ENCODE results near the gene CABP1. TPM values are rescaled to one million over a fixed set of nuclear protein-coding genes. Genes with fewer than 3 reads are reported as not detected.

Gene CABP1
- total and polyA plus RNA-seq, 2 donors = 0.24 to 1.0 TPM

DNA sequence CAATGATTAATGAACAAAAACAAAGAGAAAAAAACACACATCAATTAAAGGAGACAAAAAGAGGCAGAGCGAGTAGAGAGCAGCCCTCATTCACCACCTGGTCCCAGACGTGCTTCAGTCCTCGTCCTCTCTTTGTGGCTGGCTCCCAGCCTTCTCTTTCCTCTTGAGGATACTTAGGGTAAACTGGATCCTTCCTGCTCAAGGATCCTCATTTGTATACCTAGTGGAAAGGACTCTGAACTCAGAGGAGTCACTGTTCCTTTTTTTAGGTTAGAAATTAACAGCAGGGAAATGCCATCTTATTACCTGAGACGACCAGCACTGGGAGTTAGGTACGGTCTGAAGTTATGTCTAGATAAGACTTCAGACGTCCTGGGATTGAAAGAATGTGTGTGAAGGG lies 56.2 kb downstream of the CABP1 start:
- Histone ChIP-seq H3K9me3 (ENCODE audit: control insufficient read depth in 2 of 2, insufficient read depth in 1 of 2, low read length in 1 of 2) (no peaks in the 10 kb centered on the region), H3K27ac (ENCODE audit: low read depth in 1 of 2, low read length in 1 of 2) (no peak overlapping the region), H3K27me3 (ENCODE audit: control insufficient read depth in 2 of 2, insufficient read depth in 1 of 2, low read length in 1 of 2) (no peaks in the 10 kb centered on the region), H3K4me1 (ENCODE audit: control insufficient read depth in 2 of 2, insufficient read depth in 2 of 2, low read length in 2 of 2) (peaks cover 4 to 9% of the 10 kb centered on the region in 2 donors), H3K4me3 (ENCODE audit: low read length in 2 of 2) (no peak overlapping the region), H3K36me3 (ENCODE audit: control insufficient read depth in 2 of 2, insufficient read depth in 2 of 2, low read length in 1 of 2) (peaks cover 69 to 82% of the 10 kb centered on the region in 2 donors)
- no peak for DNase-seq (ENCODE audit: low read depth in 6 of 9, low spot score in 9 of 9)
- WGBS = 97% methylated on average over 6 of the region's 6 CpGs

DNA sequence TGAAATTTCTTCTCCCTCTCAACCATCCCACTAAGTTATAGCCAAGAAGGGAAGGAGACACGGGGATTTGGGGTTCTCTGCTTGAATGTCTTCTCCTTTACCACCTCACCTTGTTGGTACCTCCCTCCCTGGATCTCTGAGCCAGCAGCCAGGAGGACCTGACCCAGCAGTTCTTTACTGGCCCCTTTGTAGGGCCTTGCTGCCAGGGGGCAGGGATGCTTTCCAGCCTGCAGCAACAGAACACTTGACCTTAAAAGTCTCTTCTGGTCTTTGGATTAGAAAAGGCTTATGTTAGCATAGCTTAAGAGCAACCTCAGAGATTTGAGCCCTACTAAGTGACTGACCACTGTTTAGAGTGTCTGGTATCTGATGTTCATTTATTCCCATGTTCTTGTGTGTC lies 56.9 kb downstream of the CABP1 start:
- no peak overlapping the region for H3K4me3 ChIP-seq (ENCODE audit: low read length in 2 of 2)
- H3K4me1 ChIP-seq (ENCODE audit: control insufficient read depth in 2 of 2, insufficient read depth in 2 of 2, low read length in 2 of 2) = peaks cover 4 to 8% of the 10 kb centered on the region in 2 donors
- H3K27me3 ChIP-seq (ENCODE audit: control insufficient read depth in 2 of 2, insufficient read depth in 1 of 2, low read length in 1 of 2) = no peaks in the 10 kb centered on the region
- H3K27ac ChIP-seq (ENCODE audit: low read depth in 1 of 2, low read length in 1 of 2) = no peak overlapping the region
- H3K36me3 ChIP-seq (ENCODE audit: control insufficient read depth in 2 of 2, insufficient read depth in 2 of 2, low read length in 1 of 2) = peaks cover 74 to 88% of the 10 kb centered on the region in 2 donors
- WGBS = 92% methylated on average over 1 of the region's 1 CpG
- DNase-seq (ENCODE audit: low read depth in 6 of 9, low spot score in 9 of 9) = no peak
- no peaks in the 10 kb centered on the region for H3K9me3 ChIP-seq (ENCODE audit: control insufficient read depth in 2 of 2, insufficient read depth in 1 of 2, low read length in 1 of 2)

DNA sequence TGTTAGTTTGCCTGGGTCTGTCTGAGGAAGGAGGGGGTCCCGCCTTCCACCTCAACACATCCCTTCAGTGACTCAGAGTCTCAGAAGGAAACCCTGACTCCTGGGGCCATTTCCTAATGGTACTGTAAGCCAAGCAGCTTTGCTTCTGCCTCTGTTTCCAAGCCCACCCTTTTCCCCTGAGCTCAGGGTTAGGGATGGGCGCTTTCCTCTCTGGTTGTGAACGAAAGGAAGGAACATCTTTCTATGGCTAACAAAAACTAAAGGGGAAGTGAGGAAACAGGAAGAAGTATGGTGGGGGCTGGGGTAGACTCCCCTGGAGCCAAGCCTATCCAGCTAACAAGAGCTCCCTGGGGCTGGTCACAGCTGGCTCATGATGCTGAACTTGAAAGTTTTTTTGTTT lies 58.2 kb downstream of the CABP1 start:
- Histone ChIP-seq H3K27me3 (ENCODE audit: control insufficient read depth in 2 of 2, insufficient read depth in 1 of 2, low read length in 1 of 2) (no peaks in the 10 kb centered on the region), H3K36me3 (ENCODE audit: control insufficient read depth in 2 of 2, insufficient read depth in 2 of 2, low read length in 1 of 2) (peaks cover 78 to 97% of the 10 kb centered on the region in 2 donors), H3K9me3 (ENCODE audit: control insufficient read depth in 2 of 2, insufficient read depth in 1 of 2, low read length in 1 of 2) (no peaks in the 10 kb centered on the region), H3K4me3 (ENCODE audit: low read length in 2 of 2) (no peak overlapping the region), H3K4me1 (ENCODE audit: control insufficient read depth in 2 of 2, insufficient read depth in 2 of 2, low read length in 2 of 2) (no peaks in the 10 kb centered on the region), H3K27ac (ENCODE audit: low read depth in 1 of 2, low read length in 1 of 2) (no peak overlapping the region)
- WGBS = 92% methylated on average over 3 of the region's 3 CpGs
- DNase-seq (ENCODE audit: low read depth in 6 of 9, low spot score in 9 of 9) = no peak

DNA sequence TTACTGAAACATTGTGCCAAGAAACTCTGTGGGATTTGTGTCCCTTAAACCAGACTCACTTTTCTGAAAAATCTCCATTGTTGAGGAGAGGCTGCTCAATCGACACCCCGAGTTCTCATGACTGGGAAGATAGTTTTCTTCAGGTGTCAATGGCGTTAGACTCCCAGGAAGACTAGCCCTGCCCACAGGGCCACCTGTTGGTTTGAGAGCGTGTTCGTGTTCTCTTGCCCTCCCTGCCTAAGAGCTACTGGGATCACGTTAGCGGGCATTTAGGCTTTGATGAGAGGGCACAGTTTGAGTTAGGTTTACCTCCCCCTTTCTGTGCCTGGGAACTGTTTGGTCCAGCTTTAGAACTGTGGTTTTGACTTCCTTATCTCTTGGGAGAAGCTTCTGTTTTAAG lies 59.1 kb downstream of the CABP1 start:
- no peaks in the 10 kb centered on the region for H3K27me3 ChIP-seq (ENCODE audit: control insufficient read depth in 2 of 2, insufficient read depth in 1 of 2, low read length in 1 of 2)
- 97% methylated on average over 7 of the region's 7 CpGs for WGBS
- no peak for DNase-seq (ENCODE audit: low read depth in 6 of 9, low spot score in 9 of 9)
- H3K4me3 ChIP-seq (ENCODE audit: low read length in 2 of 2) = no peak overlapping the region
- H3K9me3 ChIP-seq (ENCODE audit: control insufficient read depth in 2 of 2, insufficient read depth in 1 of 2, low read length in 1 of 2) = no peaks in the 10 kb centered on the region
- peaks cover 74 to 89% of the 10 kb centered on the region in 2 donors for H3K36me3 ChIP-seq (ENCODE audit: control insufficient read depth in 2 of 2, insufficient read depth in 2 of 2, low read length in 1 of 2)
- H3K27ac ChIP-seq (ENCODE audit: low read depth in 1 of 2, low read length in 1 of 2) = no peak overlapping the region
- H3K4me1 ChIP-seq (ENCODE audit: control insufficient read depth in 2 of 2, insufficient read depth in 2 of 2, low read length in 2 of 2) = no peaks in the 10 kb centered on the region

DNA sequence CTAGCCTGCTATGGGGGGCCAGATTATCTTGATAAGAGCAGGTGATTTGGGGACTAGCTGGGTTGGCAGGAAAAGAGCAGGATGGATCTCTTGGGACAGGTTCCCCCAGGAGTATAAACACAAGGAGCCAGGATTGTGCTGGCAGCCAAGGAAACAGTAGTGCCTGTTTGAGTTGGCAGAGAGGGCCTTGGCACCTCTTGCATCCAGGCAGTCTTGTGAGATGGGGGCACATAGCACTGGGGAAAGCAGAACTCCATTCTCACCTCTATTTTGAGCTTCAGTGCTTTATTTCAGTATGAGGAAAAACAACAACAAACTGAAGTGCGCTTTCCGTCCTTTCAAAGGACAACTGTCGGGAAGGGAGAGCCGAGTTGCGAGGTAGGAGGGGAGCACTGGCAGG lies 60.5 kb downstream of the CABP1 start:
- Histone ChIP-seq H3K36me3 (ENCODE audit: control insufficient read depth in 2 of 2, insufficient read depth in 2 of 2, low read length in 1 of 2) (peaks cover 64 to 78% of the 10 kb centered on the region in 2 donors), H3K27ac (ENCODE audit: low read depth in 1 of 2, low read length in 1 of 2) (no peak overlapping the region)
- WGBS = 98% methylated on average over 5 of the region's 5 CpGs

DNA sequence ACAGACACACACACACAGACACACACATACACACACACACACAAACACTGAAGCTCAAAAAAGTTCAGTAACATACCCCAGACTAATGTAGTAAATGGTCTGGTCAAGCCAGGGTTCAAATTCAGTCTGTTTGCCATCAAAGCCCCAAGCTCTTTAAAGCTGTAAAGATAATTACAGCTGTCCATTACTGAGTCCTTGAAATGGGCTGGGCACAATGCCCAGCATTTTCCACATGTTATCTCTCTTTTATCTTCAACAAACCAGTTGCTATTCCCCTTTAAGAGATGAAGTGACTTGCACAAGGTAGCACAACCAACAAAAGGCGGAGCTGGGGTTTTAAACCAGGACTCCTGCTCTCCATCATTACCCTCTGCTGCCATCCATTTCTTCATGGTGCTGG lies 62.2 kb downstream of the CABP1 start:
- WGBS = 97% methylated on average over 1 of the region's 1 CpG
- H3K9me3 ChIP-seq (ENCODE audit: control insufficient read depth in 2 of 2, insufficient read depth in 1 of 2, low read length in 1 of 2) = no peaks in the 10 kb centered on the region
- H3K4me3 ChIP-seq (ENCODE audit: low read length in 2 of 2) = no peak overlapping the region
- H3K36me3 ChIP-seq (ENCODE audit: control insufficient read depth in 2 of 2, insufficient read depth in 2 of 2, low read length in 1 of 2) = peaks cover 49 to 61% of the 10 kb centered on the region in 2 donors
- H3K27me3 ChIP-seq (ENCODE audit: control insufficient read depth in 2 of 2, insufficient read depth in 1 of 2, low read length in 1 of 2) = no peaks in the 10 kb centered on the region
- H3K4me1 ChIP-seq (ENCODE audit: control insufficient read depth in 2 of 2, insufficient read depth in 2 of 2, low read length in 2 of 2) = no peaks in the 10 kb centered on the region
- no peak overlapping the region for H3K27ac ChIP-seq (ENCODE audit: low read depth in 1 of 2, low read length in 1 of 2)
- DNase-seq (ENCODE audit: low read depth in 6 of 9, low spot score in 9 of 9) = no peak

More for the DNA sequence above, 60.5 kb downstream of the CABP1 start:
- H3K4me1 ChIP-seq (ENCODE audit: control insufficient read depth in 2 of 2, insufficient read depth in 2 of 2, low read length in 2 of 2) = no peaks in the 10 kb centered on the region
- H3K9me3 ChIP-seq (ENCODE audit: control insufficient read depth in 2 of 2, insufficient read depth in 1 of 2, low read length in 1 of 2) = no peaks in the 10 kb centered on the region
- DNase-seq (ENCODE audit: low read depth in 6 of 9, low spot score in 9 of 9) = no peak
- H3K4me3 ChIP-seq (ENCODE audit: low read length in 2 of 2) = no peak overlapping the region
- H3K27me3 ChIP-seq (ENCODE audit: control insufficient read depth in 2 of 2, insufficient read depth in 1 of 2, low read length in 1 of 2) = no peaks in the 10 kb centered on the region

DNA sequence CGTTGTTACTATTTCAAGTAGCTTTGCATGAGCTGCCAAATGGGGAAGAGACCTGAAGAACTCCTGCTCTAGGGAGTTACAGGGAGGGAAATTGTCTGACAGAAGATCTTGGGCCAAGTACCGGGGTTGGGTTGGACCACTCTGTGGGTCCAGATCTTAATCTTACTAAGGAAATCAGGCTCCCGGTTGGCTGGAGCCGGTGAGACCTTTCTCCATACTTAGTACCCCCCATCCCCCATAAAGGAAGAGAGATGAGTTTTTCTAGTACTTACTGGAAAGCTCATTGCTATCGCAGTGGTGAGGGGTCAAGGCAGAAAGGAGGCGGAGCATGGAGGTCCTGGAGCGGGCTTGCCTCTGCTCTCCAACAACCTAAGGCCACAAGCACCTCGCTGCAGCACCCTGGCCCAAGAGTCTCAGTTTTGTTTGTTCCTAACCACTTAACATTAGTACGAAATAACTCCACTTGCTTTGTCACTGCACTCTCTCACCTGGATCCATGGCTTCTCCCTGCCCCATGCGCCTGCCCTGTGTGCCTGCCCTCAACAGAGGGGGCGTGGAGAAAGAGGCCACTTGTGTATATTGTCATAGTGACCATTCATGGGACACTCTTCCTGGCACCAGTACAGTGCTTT lies 63.0 kb downstream of the CABP1 start:
- 94% methylated on average over 11 of the region's 11 CpGs for WGBS
- H3K27me3 ChIP-seq (ENCODE audit: control insufficient read depth in 2 of 2, insufficient read depth in 1 of 2, low read length in 1 of 2) = no peaks in the 10 kb centered on the region
- peaks cover 45 to 53% of the 10 kb centered on the region in 2 donors for H3K36me3 ChIP-seq (ENCODE audit: control insufficient read depth in 2 of 2, insufficient read depth in 2 of 2, low read length in 1 of 2)
- no peak overlapping the region for H3K27ac ChIP-seq (ENCODE audit: low read depth in 1 of 2, low read length in 1 of 2)
- no peaks in the 10 kb centered on the region for H3K4me1 ChIP-seq (ENCODE audit: control insufficient read depth in 2 of 2, insufficient read depth in 2 of 2, low read length in 2 of 2)
- H3K4me3 ChIP-seq (ENCODE audit: low read length in 2 of 2) = no peak overlapping the region
- no peak for DNase-seq (ENCODE audit: low read depth in 6 of 9, low spot score in 9 of 9)
- no peaks in the 10 kb centered on the region for H3K9me3 ChIP-seq (ENCODE audit: control insufficient read depth in 2 of 2, insufficient read depth in 1 of 2, low read length in 1 of 2)

DNA sequence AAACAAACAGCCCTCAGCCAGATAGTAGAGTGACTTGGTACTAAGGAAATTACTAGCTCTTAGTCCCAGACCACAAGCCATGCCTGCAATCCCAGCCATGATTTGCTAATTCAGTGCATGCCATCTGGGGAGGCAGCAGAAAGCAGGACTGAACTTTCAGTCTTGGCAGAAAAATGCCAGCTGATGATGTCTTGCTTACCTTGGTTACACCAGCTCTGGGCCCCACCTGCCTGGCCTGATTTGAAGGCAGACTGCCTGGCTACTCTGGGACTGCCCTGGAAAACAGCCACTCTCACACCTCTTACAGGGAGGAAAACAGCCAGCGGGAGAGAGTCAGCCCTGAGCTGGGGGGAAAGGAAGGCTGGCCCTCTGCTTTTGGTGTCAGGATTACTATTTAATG lies 65.2 kb downstream of the CABP1 start:
- Histone ChIP-seq H3K4me3 (ENCODE audit: low read length in 2 of 2) (no peak overlapping the region), H3K9me3 (ENCODE audit: control insufficient read depth in 2 of 2, insufficient read depth in 1 of 2, low read length in 1 of 2) (no peaks in the 10 kb centered on the region), H3K27me3 (ENCODE audit: control insufficient read depth in 2 of 2, insufficient read depth in 1 of 2, low read length in 1 of 2) (no peaks in the 10 kb centered on the region), H3K27ac (ENCODE audit: low read depth in 1 of 2, low read length in 1 of 2) (no peak overlapping the region), H3K36me3 (ENCODE audit: control insufficient read depth in 2 of 2, insufficient read depth in 2 of 2, low read length in 1 of 2) (peaks cover 28 to 32% of the 10 kb centered on the region in 2 donors), H3K4me1 (ENCODE audit: control insufficient read depth in 2 of 2, insufficient read depth in 2 of 2, low read length in 2 of 2) (peaks cover 4 to 8% of the 10 kb centered on the region in 2 donors)
- 98% methylated on average over 1 of the region's 1 CpG for WGBS
- DNase-seq (ENCODE audit: low read depth in 6 of 9, low spot score in 9 of 9) = no peak

DNA sequence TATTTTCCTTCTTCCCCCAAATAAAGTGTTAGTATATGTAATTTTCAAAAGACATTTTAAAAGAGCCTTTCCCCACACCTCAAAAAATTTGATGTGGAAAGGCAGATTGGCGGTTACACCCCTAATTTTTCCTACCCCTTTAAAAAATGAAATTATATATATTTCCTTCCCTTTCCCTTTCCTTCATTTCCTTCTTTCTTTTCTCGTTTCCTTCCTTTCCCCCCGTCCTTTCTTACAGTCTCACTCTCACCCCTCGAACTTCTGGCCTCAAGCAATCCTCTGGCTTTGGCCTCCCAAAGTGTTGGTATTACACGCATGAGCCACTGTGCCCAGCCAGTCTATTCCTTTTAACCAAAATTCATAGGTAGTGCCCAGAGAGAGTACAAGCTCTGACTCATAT lies 65.6 kb downstream of the CABP1 start:
- H3K27ac ChIP-seq (ENCODE audit: low read depth in 1 of 2, low read length in 1 of 2) = no peak overlapping the region
- no peaks in the 10 kb centered on the region for H3K27me3 ChIP-seq (ENCODE audit: control insufficient read depth in 2 of 2, insufficient read depth in 1 of 2, low read length in 1 of 2)
- H3K4me3 ChIP-seq (ENCODE audit: low read length in 2 of 2) = no peak overlapping the region
- WGBS = 89% methylated on average over 5 of the region's 5 CpGs
- no peak for DNase-seq (ENCODE audit: low read depth in 6 of 9, low spot score in 9 of 9)
- H3K9me3 ChIP-seq (ENCODE audit: control insufficient read depth in 2 of 2, insufficient read depth in 1 of 2, low read length in 1 of 2) = no peaks in the 10 kb centered on the region
- H3K36me3 ChIP-seq (ENCODE audit: control insufficient read depth in 2 of 2, insufficient read depth in 2 of 2, low read length in 1 of 2) = peaks cover 24 to 28% of the 10 kb centered on the region in 2 donors
- H3K4me1 ChIP-seq (ENCODE audit: control insufficient read depth in 2 of 2, insufficient read depth in 2 of 2, low read length in 2 of 2) = peaks cover 4 to 9% of the 10 kb centered on the region in 2 donors

Data from thymus (tissue), 11 donors.